ENCODE data around the gene RBM28. TPM values are rescaled to one million over a fixed set of nuclear protein-coding genes. Genes with fewer than 3 reads are reported as not detected.
"Not testable (repeated sequence)": the region's sequence is repeated elsewhere in the genome, so short reads cannot be mapped to it uniquely, and the experiment has no call there.

Gene RBM28
- total RNA-seq, 1 experiment from 2014 or later = 63.8 TPM

DNA sequence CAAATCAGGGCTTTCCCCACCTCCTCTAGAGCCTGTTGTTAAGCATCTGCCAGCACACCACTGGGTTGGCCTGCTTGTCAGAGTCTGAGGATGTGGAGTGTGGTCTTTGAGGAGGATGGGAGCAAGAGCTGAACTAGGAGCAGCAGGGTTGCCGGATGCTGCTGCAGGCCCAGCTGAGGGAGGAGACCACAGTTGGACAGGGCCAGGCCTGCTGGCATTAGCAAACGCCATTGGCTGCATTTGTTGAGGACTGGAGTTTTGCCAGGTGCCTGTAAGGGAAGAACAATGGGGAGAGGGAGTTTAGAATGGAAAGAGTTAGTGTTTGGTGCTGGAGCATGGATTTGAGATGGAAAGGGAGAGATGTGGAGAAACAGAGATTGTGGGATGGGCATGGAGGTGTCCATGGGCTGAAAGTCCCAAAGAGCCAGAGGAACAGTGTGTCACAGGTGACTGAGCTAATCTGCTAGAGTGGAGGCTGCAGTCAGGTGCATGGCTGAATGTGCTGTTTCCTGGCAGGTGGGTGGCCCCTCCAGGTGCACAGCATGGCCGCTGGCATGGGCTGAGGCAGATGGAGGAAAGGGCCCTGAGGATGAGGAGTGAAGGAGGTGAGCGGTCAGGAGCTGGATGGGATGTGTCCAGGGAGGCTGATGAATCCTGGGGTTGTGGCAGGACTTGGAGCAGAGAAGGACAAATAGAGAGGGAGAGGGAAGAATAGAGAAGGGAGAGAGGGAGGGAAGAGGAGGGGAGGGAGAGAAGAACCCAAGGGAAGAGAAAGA, 61.9 kb downstream of the RBM28 start:
- H3K9me3 Mint-ChIP-seq (ENCODE audit: unreplicated experiment) = peaks cover 18% of the 10 kb centered on the region
- TF ChIP-seq, protein P1, sequence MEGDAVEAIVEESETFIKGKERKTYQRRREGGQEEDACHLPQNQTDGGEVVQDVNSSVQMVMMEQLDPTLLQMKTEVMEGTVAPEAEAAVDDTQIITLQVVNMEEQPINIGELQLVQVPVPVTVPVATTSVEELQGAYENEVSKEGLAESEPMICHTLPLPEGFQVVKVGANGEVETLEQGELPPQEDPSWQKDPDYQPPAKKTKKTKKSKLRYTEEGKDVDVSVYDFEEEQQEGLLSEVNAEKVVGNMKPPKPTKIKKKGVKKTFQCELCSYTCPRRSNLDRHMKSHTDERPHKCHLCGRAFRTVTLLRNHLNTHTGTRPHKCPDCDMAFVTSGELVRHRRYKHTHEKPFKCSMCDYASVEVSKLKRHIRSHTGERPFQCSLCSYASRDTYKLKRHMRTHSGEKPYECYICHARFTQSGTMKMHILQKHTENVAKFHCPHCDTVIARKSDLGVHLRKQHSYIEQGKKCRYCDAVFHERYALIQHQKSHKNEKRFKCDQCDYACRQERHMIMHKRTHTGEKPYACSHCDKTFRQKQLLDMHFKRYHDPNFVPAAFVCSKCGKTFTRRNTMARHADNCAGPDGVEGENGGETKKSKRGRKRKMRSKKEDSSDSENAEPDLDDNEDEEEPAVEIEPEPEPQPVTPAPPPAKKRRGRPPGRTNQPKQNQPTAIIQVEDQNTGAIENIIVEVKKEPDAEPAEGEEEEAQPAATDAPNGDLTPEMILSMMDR (IDR thresholded peaks at IDR 0.05; ENCODE audit: unreplicated experiment) = no peak
- ChIA-PET CTCF (no interaction called here), POLR2A (no interaction called here)
- no TSS peak for BruUV-seq (replicated peaks)
- H3K27me3 Mint-ChIP-seq (ENCODE audit: insufficient read depth, unreplicated experiment) = no peaks in the 10 kb centered on the region
- H3K4me3 Mint-ChIP-seq (ENCODE audit: unreplicated experiment) = no peak overlapping the region
- H3K27ac Mint-ChIP-seq (ENCODE audit: low read depth, unreplicated experiment) = no peak overlapping the region
- intact Hi-C loops (cut with micrococcal nuclease) = no loop called here
- no peak for DNase-seq (ENCODE audit: unreplicated experiment)
- H3K36me3 Mint-ChIP-seq (ENCODE audit: insufficient read depth, unreplicated experiment) = peaks cover 7% of the 10 kb centered on the region
- H3K4me1 Mint-ChIP-seq (ENCODE audit: insufficient read depth, unreplicated experiment) = no peaks in the 10 kb centered on the region

DNA sequence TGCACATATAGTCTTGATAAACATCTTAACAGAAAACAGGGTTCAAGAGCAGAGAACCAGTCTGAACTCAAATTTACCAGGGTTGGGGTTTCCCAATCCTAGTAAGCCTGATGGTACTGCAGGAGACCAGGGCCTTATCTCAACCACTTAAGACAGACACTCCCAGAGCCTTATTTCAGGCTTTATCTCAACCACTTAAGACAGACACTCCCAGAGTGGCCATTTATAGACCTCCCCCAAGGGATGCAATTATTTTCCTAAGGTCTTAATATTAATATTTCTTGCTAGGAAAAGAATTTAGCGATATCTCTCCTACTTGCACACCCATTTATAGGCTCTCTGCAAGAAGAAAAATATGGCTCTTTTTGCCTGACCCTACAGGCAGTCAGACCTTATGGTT, 63.3 kb downstream of the RBM28 start:
- H3K4me1 Mint-ChIP-seq (ENCODE audit: insufficient read depth, unreplicated experiment); H3K36me3 Mint-ChIP-seq (ENCODE audit: insufficient read depth, unreplicated experiment); H3K27me3 Mint-ChIP-seq (ENCODE audit: insufficient read depth, unreplicated experiment); intact Hi-C loops (cut with micrococcal nuclease); BruUV-seq (replicated peaks); H3K4me3 Mint-ChIP-seq (ENCODE audit: unreplicated experiment); POLR2A ChIA-PET; DNase-seq (ENCODE audit: unreplicated experiment); H3K27ac Mint-ChIP-seq (ENCODE audit: low read depth, unreplicated experiment); CTCF ChIA-PET: not testable (repeated sequence)
- H3K9me3 Mint-ChIP-seq (ENCODE audit: unreplicated experiment) = peaks cover 18% of the 10 kb centered on the region

DNA sequence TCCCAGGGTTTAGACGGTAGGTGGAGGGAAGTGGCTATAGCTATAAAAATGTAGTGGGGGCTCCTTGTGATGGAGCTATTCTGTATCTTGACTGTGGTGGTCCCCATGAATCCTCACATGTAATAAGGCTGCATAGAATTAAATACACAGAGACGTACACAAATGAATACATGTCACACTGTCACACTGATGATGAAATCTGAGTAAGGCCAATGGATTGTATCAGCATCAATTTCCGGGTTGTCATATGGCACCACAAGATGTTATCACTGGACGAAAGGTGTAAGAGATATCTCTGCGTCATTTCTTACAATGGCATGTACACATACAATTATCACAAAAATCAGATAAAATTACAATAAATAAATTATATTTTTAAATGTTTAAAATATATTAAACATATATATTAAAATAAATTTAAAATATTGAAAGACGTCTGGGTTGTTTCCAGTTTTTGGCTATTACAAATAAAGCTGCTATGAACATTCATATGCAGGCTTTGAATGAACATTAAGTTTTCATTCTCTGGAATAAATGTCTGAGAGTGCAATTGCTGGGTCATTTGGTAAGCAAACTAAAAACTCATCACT, 64.5 kb downstream of the RBM28 start:
- peaks cover 18% of the 10 kb centered on the region for H3K9me3 Mint-ChIP-seq (ENCODE audit: unreplicated experiment)
- ChIA-PET CTCF (no interaction called here), POLR2A (no interaction called here)
- no peak for DNase-seq (ENCODE audit: unreplicated experiment)
- no TSS peak for BruUV-seq (replicated peaks)
- no peak overlapping the region for H3K4me3 Mint-ChIP-seq (ENCODE audit: unreplicated experiment)
- no peaks in the 10 kb centered on the region for H3K27me3 Mint-ChIP-seq (ENCODE audit: insufficient read depth, unreplicated experiment)
- intact Hi-C loops (cut with micrococcal nuclease) = no loop called here
- TF ChIP-seq, protein P1 (IDR thresholded peaks at IDR 0.05; ENCODE audit: unreplicated experiment) = no peak
- H3K27ac Mint-ChIP-seq (ENCODE audit: low read depth, unreplicated experiment) = no peak overlapping the region
- peaks cover 7% of the 10 kb centered on the region for H3K36me3 Mint-ChIP-seq (ENCODE audit: insufficient read depth, unreplicated experiment)
- H3K4me1 Mint-ChIP-seq (ENCODE audit: insufficient read depth, unreplicated experiment) = no peaks in the 10 kb centered on the region

DNA sequence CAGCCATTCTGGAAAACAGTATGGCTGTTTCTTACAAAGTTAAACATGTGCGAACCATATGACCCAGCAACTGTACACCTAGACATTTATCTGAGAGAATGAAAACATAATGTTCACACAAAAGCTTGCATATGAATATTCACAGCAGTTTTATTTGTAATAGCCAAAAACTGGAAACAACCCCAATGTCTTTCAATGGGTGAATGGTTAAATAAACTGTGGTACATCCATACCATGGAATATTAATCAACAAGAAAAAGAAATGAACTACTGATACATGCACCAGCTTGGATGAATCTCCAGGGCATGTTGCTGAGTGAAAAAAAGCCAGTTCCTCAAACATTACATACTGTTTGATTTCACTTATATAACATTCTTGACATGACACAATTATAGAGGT, 65.3 kb downstream of the RBM28 start:
- CTCF ChIA-PET = interaction anchor here (0.6 kb wide), 1 partner anchor 40 kb away, joined by 3 read pairs; no protein-coding TSS in a partner anchor
- POLR2A ChIA-PET = interaction anchor here (0.6 kb wide), 1 partner anchor 27 kb away, joined by 3 read pairs; no protein-coding TSS in a partner anchor
- DNase-seq (ENCODE audit: unreplicated experiment) = no peak
- no peak overlapping the region for H3K27ac Mint-ChIP-seq (ENCODE audit: low read depth, unreplicated experiment)
- TF ChIP-seq, protein P1 (IDR thresholded peaks at IDR 0.05; ENCODE audit: unreplicated experiment) = no peak
- peaks cover 18% of the 10 kb centered on the region for H3K9me3 Mint-ChIP-seq (ENCODE audit: unreplicated experiment)
- peaks cover 7% of the 10 kb centered on the region for H3K36me3 Mint-ChIP-seq (ENCODE audit: insufficient read depth, unreplicated experiment)
- H3K4me1 Mint-ChIP-seq (ENCODE audit: insufficient read depth, unreplicated experiment) = no peaks in the 10 kb centered on the region
- no peak overlapping the region for H3K4me3 Mint-ChIP-seq (ENCODE audit: unreplicated experiment)
- intact Hi-C loops (cut with micrococcal nuclease) = no loop called here
- H3K27me3 Mint-ChIP-seq (ENCODE audit: insufficient read depth, unreplicated experiment) = no peaks in the 10 kb centered on the region
- no TSS peak for BruUV-seq (replicated peaks)

All from MCF 10A (cell line).